Measurements from ENCODE around the gene IGSF9.

The IGSF9 gene

GRCh38 chr1:159916242-159917051, 29.0 kb downstream of the IGSF9 start:
- no peak overlapping the region for H3K27ac ChIP-seq (ENCODE audit: low read depth, low read length)
- TF ChIP-seq CTCF (IDR thresholded peaks at IDR 0.05; ENCODE audit: insufficient read depth, low read length, poor library complexity, severe bottlenecking) = no peak
- TF ChIP-seq EZH2phosphoT487 (conservative IDR thresholded peaks at IDR 0.05; ENCODE audit: low read length) = no peak
- H4K20me1 ChIP-seq (ENCODE audit: low read depth, low read length) = no peaks in the 10 kb centered on the region; the same call in 1 of the 2 replicates
- no peaks in the 10 kb centered on the region for H3K27me3 ChIP-seq (ENCODE audit: low read length)
- H3K4me2 ChIP-seq (ENCODE audit: low read depth, low read length, poor library complexity, severe bottlenecking) = no peak overlapping the region
- no peak overlapping the region for H3K4me3 ChIP-seq (ENCODE audit: insufficient read depth, low read length, poor library complexity, severe bottlenecking)
- H3K9me2 ChIP-seq (replicated peaks; ENCODE audit: insufficient read depth, low read length) = no peaks in the 10 kb centered on the region
- no peak overlapping the region for H3K9ac ChIP-seq (ENCODE audit: low read length)
- peaks cover 14% of the 10 kb centered on the region; the same call in 1 of the 2 replicates for H3K79me2 ChIP-seq (ENCODE audit: insufficient read depth, low read length)
- 0 out of 2 replicates have a peak, but pooled peaks cover 6% of the 10 kb centered on the region for H3K36me3 ChIP-seq (ENCODE audit: low read length)
- H3F3A ChIP-seq (ENCODE audit: insufficient read depth) = peaks cover 5% of the 10 kb centered on the region
- H2AFZ ChIP-seq (ENCODE audit: low read depth, low read length, severe bottlenecking) = no peak overlapping the region
- no peaks in the 10 kb centered on the region for H3K9me3 ChIP-seq (ENCODE audit: insufficient read depth, low read length)

GRCh38 chr1:159915571-159916241, 29.7 kb downstream of the IGSF9 start:
- H3K9ac ChIP-seq (ENCODE audit: low read length) = no peak overlapping the region
- H3K79me2 ChIP-seq (ENCODE audit: insufficient read depth, low read length) = peaks cover 7% of the 10 kb centered on the region; the same call in 1 of the 2 replicates
- H3K27ac ChIP-seq (ENCODE audit: low read depth, low read length) = no peak overlapping the region
- H3K9me2 ChIP-seq (replicated peaks; ENCODE audit: insufficient read depth, low read length) = no peaks in the 10 kb centered on the region
- H3K9me3 ChIP-seq (ENCODE audit: insufficient read depth, low read length) = no peaks in the 10 kb centered on the region
- no peak overlapping the region for H3K4me2 ChIP-seq (ENCODE audit: low read depth, low read length, poor library complexity, severe bottlenecking)
- H3F3A ChIP-seq (ENCODE audit: insufficient read depth) = 0 out of 2 replicates have a peak, but pooled peaks cover 4% of the 10 kb centered on the region
- 0 out of 2 replicates have a peak, but pooled peaks cover 2% of the 10 kb centered on the region for H3K36me3 ChIP-seq (ENCODE audit: low read length)
- H3K27me3 ChIP-seq (ENCODE audit: low read length) = no peaks in the 10 kb centered on the region
- H2AFZ ChIP-seq (ENCODE audit: low read depth, low read length, severe bottlenecking) = no peak overlapping the region
- H4K20me1 ChIP-seq (ENCODE audit: low read depth, low read length) = no peaks in the 10 kb centered on the region; the same call in 1 of the 2 replicates
- no peak overlapping the region for H3K4me3 ChIP-seq (ENCODE audit: insufficient read depth, low read length, poor library complexity, severe bottlenecking)
- no peak for TF ChIP-seq EZH2phosphoT487 (conservative IDR thresholded peaks at IDR 0.05; ENCODE audit: low read length)
- no peak for TF ChIP-seq CTCF (IDR thresholded peaks at IDR 0.05; ENCODE audit: insufficient read depth, low read length, poor library complexity, severe bottlenecking)

GRCh38 chr1:159914252-159915018, 31.0 kb downstream of the IGSF9 start:
- Histone ChIP-seq H3K27ac (ENCODE audit: low read depth, low read length) (no peak overlapping the region), H2AFZ (ENCODE audit: low read depth, low read length, severe bottlenecking) (no peak overlapping the region), H4K20me1 (ENCODE audit: low read depth, low read length) (no peaks in the 10 kb centered on the region; the same call in 1 of the 2 replicates), H3K27me3 (ENCODE audit: low read length) (no peaks in the 10 kb centered on the region), H3K79me2 (ENCODE audit: insufficient read depth, low read length) (no peaks in the 10 kb centered on the region), H3K4me3 (ENCODE audit: insufficient read depth, low read length, poor library complexity, severe bottlenecking) (no peak overlapping the region), H3K36me3 (ENCODE audit: low read length) (no peaks in the 10 kb centered on the region), H3K4me2 (ENCODE audit: low read depth, low read length, poor library complexity, severe bottlenecking) (no peak overlapping the region), H3K9ac (ENCODE audit: low read length) (no peak overlapping the region), H3F3A (ENCODE audit: insufficient read depth) (0 out of 2 replicates have a peak, but pooled peaks cover 4% of the 10 kb centered on the region), H3K9me2 (replicated peaks; ENCODE audit: insufficient read depth, low read length) (no peaks in the 10 kb centered on the region), H3K9me3 (ENCODE audit: insufficient read depth, low read length) (no peaks in the 10 kb centered on the region)
- TF ChIP-seq EZH2phosphoT487 (conservative IDR thresholded peaks at IDR 0.05; ENCODE audit: low read length) (no peak), CTCF (IDR thresholded peaks at IDR 0.05; ENCODE audit: insufficient read depth, low read length, poor library complexity, severe bottlenecking) (no peak)

Measured in SU-DHL-6 (cell line).